Testis (tissue), 3 donors: ENCODE results near the gene GATA6. TPM values are rescaled to one million over a fixed set of nuclear protein-coding genes. Genes with fewer than 3 reads are reported as not detected.

Source experiments
- DNase-seq: peaks from one replicate; pipeline ENCODE4 v3.0.0-alpha.2; 2019
- H3K27ac ChIP-seq, 2 donors: fragments of 200-600 bp; sonication (generic); one replicate each; pipeline ENCODE4 v1.5.1; 2019
- H3K27me3 ChIP-seq: fragments of 200-600 bp; sonication (generic); one replicate; pipeline ENCODE4 v1.5.1; 2019
- H3K36me3 ChIP-seq: fragments of 200-600 bp; sonication (generic); one replicate; pipeline ENCODE4 v1.5.1; 2017; ENCODE audit warnings: low read depth; ENCODE audit errors: missing control alignments
- H3K4me1 ChIP-seq: fragments of 200-600 bp; sonication (generic); one replicate; pipeline ENCODE4 v1.5.1; 2019
- H3K4me3 ChIP-seq, 2 donors: fragments of 200-600 bp; sonication (generic); one replicate each; pipeline ENCODE4 v1.5.1; 2017 to 2019
- H3K9me3 ChIP-seq: fragments of 200-600 bp; sonication (generic); one replicate; pipeline ENCODE4 v1.5.1; 2017
- POLR2A ChIP-seq: fragments of 450-650 bp; IDR thresholded peaks from one replicate; pipeline ENCODE4 v1.6.1; 2017; ENCODE audit warnings: antibody characterized with exemption, mild to moderate bottlenecking, moderate library complexity
- WGBS, 2 donors: methylation state at CpG; one replicate each; pipeline ENCODE4 v1.1.5; 2018; 5-methylcytosine and 5-hydroxymethylcytosine counted together
- intact Hi-C: fragments of 100-400 bp; cut with DNase I; formaldehyde crosslinking; loops from one replicate; pipeline ENCODE4 v1.15.1; 2023; ENCODE audit warnings: low total_unique reads
- polyA plus RNA-seq: library from polyadenylated mRNA; stranded (reverse); fragments of 350-450 nt; fragmentation: Illumina TruSeq; extraction: RNeasy Lipid Tissue Mini Kit (QIAGEN cat#74804); gene quantifications from one replicate; pipeline ENCODE4 v1.2.3, GENCODE V29; 2014; ENCODE audit warnings: low read depth, low replicate concordance; ENCODE audit not compliant: insufficient read depth
- total RNA-seq, 2 donors: library from RNA; depleted of rRNA; stranded (reverse); fragments of >200 nt; gene quantifications; one replicate each; pipeline ENCODE4 v1.2.3, GENCODE V29; 2016
- TF ChIP-seq, protein P1 (sequence below), 3 experiments: fragments of 450-650 bp in 2 of 3; fragments of 200-600 bp in 1 of 3; sonication (generic) in 1 of 3; IDR thresholded peaks; one replicate each; pipeline ENCODE4 v1.5.1; 2016 to 2019; ENCODE audit warnings: antibody characterized with exemption in 3 of 3, mild to moderate bottlenecking in 2 of 3, moderate library complexity in 1 of 3

The GATA6 gene
- total and polyA plus RNA-seq, 3 donors from 2014 or later = 13.8 to 54.6 (median 50.5) TPM

DNA sequence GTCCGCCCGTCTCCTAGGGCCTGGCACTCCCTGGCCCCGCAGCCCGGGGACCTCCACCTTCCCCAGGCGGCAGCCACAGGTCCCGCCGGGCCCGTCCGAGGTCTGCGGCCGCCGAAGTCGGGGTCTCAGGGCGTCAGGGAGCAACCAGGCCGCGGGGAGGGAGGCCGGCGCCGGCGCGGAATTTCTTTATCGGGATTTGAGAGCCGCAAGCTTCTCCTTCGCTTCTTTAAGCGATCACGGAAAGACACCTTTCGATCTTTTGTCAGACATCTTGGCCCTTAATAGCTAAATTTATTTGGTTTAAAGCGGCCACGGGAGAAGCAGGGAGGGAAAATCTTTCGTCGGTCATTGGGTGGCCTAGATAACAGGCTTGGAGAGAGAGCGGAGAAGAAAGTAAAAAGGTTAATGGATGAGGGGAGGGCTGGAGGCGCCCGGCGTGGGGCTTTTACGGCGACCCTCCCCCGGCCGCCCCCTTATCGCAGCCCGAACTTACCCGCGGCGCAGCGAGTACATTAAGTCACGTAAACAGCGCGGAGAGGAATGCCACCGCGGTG, 4.3 kb upstream of the GATA6 start:
- Histone ChIP-seq H3K4me3 (peak overlapping the region; percentile 29 to 41), H3K4me1 (peaks cover 12% of the 10 kb centered on the region), H3K9me3 (no peaks in the 10 kb centered on the region), H3K27ac (no peak overlapping the region), H3K27me3 (peaks cover 3% of the 10 kb centered on the region), H3K36me3 (no peaks in the 10 kb centered on the region)
- intact Hi-C loops = loop anchor here (5.0 kb wide), 1 partner anchor 397 kb away; no protein-coding TSS in a partner anchor
- no peak for DNase-seq
- WGBS, 2 donors = 19 to 32% methylated on average over 31 to 50 of the region's 50 CpGs
- TF ChIP-seq, protein P1, sequence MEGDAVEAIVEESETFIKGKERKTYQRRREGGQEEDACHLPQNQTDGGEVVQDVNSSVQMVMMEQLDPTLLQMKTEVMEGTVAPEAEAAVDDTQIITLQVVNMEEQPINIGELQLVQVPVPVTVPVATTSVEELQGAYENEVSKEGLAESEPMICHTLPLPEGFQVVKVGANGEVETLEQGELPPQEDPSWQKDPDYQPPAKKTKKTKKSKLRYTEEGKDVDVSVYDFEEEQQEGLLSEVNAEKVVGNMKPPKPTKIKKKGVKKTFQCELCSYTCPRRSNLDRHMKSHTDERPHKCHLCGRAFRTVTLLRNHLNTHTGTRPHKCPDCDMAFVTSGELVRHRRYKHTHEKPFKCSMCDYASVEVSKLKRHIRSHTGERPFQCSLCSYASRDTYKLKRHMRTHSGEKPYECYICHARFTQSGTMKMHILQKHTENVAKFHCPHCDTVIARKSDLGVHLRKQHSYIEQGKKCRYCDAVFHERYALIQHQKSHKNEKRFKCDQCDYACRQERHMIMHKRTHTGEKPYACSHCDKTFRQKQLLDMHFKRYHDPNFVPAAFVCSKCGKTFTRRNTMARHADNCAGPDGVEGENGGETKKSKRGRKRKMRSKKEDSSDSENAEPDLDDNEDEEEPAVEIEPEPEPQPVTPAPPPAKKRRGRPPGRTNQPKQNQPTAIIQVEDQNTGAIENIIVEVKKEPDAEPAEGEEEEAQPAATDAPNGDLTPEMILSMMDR (IDR thresholded peaks at IDR 0.05) = no peak

GRCh38 chr18:22165603-22166068, 3.8 kb upstream of the GATA6 start:
- intact Hi-C loops = loop anchor here (5.0 kb wide), 1 partner anchor 397 kb away; no protein-coding TSS in a partner anchor
- H3K4me1 ChIP-seq = peaks cover 12% of the 10 kb centered on the region
- H3K4me3 ChIP-seq = peak overlapping the region; percentile 29 to 41
- TF ChIP-seq, protein P1 (IDR thresholded peaks at IDR 0.05) = no peak
- no peak for TF ChIP-seq POLR2A
- peaks cover 3% of the 10 kb centered on the region for H3K27me3 ChIP-seq
- no peaks in the 10 kb centered on the region for H3K9me3 ChIP-seq
- no peaks in the 10 kb centered on the region for H3K36me3 ChIP-seq
- no peak for DNase-seq
- WGBS, 2 donors = 8 to 16% methylated on average over 15 to 51 of the region's 57 CpGs
- H3K27ac ChIP-seq = no peak overlapping the region

DNA sequence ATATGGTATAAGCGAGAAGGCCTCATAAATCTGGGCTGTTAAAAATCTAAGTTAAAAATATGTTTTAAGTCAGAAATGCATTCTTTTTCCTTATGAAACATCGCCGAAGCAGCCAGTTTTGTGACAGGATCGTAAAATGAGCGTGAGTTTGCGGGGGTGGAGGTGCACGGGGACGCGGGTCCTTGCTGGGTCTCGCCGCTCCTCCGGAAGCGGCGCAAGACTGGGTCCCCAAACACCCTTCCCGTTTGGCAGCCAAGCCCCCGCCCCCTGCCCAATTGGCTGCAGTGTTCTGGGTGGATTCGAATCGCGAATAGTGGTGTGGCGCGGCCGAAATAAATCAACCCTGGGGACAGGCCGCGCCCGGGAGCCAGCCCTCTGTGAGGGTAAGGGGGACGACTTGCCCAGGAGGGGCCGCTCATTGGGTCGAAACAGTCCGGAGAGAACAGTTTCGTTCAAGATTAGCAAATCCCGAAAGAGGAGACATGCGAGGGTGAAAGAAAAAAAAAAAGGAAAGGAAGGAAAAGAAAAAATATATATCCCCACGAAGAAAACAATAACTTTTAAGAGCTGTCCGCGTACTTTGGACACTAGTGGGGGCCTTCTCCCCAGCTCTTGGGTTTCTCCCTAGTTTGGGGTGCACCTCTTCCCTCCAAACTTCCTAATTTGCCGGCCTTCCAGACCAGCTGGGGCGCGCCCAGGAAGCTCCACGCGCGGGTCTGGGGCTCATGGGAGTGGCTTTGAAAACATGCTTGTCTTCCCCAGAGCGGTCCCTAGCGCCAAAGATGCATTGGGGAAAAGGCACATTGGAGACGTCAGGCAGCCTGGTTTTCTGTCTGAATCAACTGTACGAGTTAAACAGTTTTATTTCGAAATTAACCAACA, 3.1 kb upstream of the GATA6 start:
- Histone ChIP-seq H3K36me3 (no peaks in the 10 kb centered on the region), H3K4me3 (peak overlapping the region; percentile 29 to 32), H3K4me1 (peaks cover 12% of the 10 kb centered on the region), H3K9me3 (no peaks in the 10 kb centered on the region), H3K27ac (no peak overlapping the region), H3K27me3 (peaks cover 3% of the 10 kb centered on the region)
- peak; percentile 55 for DNase-seq
- 20 to 30% methylated on average over 46 of the region's 46 CpGs for WGBS, 2 donors
- TF ChIP-seq POLR2A = no peak
- intact Hi-C loops = loop anchor here (5.0 kb wide), 1 partner anchor 396 kb away; no protein-coding TSS in a partner anchor

DNA sequence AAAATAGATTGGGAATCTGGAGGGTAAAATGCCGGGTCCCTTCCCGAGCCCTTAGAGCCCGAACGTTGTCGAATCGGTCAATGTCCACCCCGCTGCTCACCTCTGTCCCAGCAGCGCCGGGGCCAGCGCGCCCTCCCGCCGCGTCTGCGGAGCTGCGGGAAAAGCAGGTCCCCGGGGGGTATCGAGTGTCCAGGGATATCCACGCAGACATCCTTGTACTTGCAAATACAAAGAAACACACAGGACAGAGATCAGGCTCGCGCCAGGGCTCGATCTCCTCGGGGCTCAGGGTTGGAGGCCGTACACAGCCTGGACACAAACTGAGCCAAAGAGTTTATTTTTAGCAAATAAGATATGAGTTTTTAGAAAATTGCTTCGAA, 2.3 kb upstream of the GATA6 start:
- Histone ChIP-seq H3K4me1 (peaks cover 12% of the 10 kb centered on the region), H3K4me3 (no peak overlapping the region), H3K27me3 (peaks cover 3% of the 10 kb centered on the region), H3K36me3 (no peaks in the 10 kb centered on the region), H3K9me3 (no peaks in the 10 kb centered on the region), H3K27ac (no peak overlapping the region)
- DNase-seq = no peak
- intact Hi-C loops = loop anchor here (5.0 kb wide), 1 partner anchor 395 kb away; no protein-coding TSS in a partner anchor
- WGBS, 2 donors = 19 to 20% methylated on average over 22 to 25 of the region's 25 CpGs
- TF ChIP-seq, protein P1 (IDR thresholded peaks at IDR 0.05) = no peak
- TF ChIP-seq POLR2A = no peak
